ENCODE results near the gene STAT3.
A peak's percentile ranks its signal among the peaks of the same experiment; 100 is the strongest.
"Not testable (repeated sequence)": the region's sequence is repeated elsewhere in the genome, so short reads cannot be mapped to it uniquely, and the experiment has no call there.

STAT3 gene

DNA sequence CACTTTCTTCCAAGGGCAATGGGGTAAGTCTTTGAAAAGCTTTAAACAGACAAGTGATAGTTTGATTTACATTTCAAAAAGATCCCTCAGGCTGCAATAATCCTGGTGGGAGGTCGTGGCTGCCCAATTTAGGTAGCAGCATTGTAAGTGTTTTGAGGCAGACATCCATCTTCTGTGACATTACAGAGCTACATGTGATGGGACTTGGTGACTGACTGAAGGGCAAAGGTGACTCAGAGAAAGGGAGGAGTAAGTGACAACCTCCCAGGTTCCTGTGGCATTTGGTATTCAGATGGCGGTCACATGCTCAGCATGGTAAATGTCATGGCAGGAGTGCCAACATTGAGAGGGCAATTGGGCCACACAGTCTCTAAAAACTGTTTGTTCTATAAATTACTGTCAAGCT, 26.5 kb downstream of the STAT3 start:
- no peak overlapping the region for H3K4me3 ChIP-seq (ENCODE audit: low read depth in 1 of 2, low read length in 2 of 2)
- H3K27ac ChIP-seq (ENCODE audit: low read length) = no peak overlapping the region
- H3K9me3 ChIP-seq (ENCODE audit: control insufficient read depth in 1 of 2, low read length in 2 of 2) = no peaks in the 10 kb centered on the region
- H3K36me3 ChIP-seq (ENCODE audit: control insufficient read depth in 1 of 2, insufficient read depth in 2 of 2, low read length in 2 of 2) = peaks cover 4% of the 10 kb centered on the region in 2 donors
- H3K4me1 ChIP-seq (ENCODE audit: control insufficient read depth in 1 of 2, insufficient read depth in 2 of 2, low read length in 2 of 2) = peaks cover 8 to 53% of the 10 kb centered on the region in 2 donors
- H3K27me3 ChIP-seq (ENCODE audit: low read depth, low read length) = no peaks in the 10 kb centered on the region

DNA sequence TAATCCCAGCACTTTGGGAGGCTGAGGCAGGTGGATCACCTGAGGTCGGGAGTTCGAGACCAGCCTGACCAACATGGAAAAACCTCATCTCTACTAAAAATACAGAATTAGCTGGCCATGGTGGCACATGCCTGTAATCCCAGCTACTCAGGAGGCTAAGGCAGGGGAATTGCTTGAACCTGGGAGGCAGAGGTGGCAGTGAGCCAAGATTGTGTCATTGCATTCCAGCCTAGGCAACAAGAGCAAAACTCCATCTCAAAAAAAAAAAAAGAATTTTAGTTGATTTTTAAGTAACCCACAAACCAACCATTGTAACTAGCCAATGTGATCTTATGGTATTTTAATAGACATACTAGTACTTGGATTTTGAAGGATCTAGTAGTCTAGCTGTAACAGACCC, 27.9 kb downstream of the STAT3 start:
- not testable (repeated sequence) for H3K36me3 ChIP-seq (ENCODE audit: control insufficient read depth in 1 of 2, insufficient read depth in 2 of 2, low read length in 2 of 2)

DNA sequence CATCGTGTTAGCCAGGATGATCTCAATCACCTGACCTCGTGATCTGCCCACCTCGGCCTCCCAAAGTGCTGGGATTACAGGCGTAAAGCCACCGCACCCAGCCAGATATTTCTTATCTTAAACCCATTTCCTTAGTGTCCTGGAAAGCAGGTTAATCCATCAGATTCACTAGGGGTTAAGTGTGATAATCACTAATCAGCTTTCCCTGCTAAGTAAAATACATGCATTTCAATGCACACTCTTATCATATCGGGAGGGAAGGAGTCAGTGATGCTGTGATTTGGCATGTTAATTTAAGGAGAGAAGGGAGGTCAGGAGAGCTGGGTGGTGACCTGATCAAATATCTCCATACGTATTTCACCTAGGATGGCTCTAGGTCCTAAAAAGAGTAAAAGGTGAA, 29.1 kb downstream of the STAT3 start:
- H3K36me3 ChIP-seq (ENCODE audit: control insufficient read depth in 1 of 2, insufficient read depth in 2 of 2, low read length in 2 of 2) = peaks cover 0 to 4% of the 10 kb centered on the region in 2 donors
- no peaks in the 10 kb centered on the region for H3K27me3 ChIP-seq (ENCODE audit: low read depth, low read length)
- H3K27ac ChIP-seq (ENCODE audit: low read length) = no peak overlapping the region
- no peaks in the 10 kb centered on the region for H3K9me3 ChIP-seq (ENCODE audit: control insufficient read depth in 1 of 2, low read length in 2 of 2)
- no peak overlapping the region for H3K4me3 ChIP-seq (ENCODE audit: low read depth in 1 of 2, low read length in 2 of 2)
- peaks cover 5 to 47% of the 10 kb centered on the region in 2 donors for H3K4me1 ChIP-seq (ENCODE audit: control insufficient read depth in 1 of 2, insufficient read depth in 2 of 2, low read length in 2 of 2)

More for the DNA sequence above, 27.9 kb downstream of the STAT3 start:
- H3K27ac ChIP-seq (ENCODE audit: low read length); H3K9me3 ChIP-seq (ENCODE audit: control insufficient read depth in 1 of 2, low read length in 2 of 2); H3K4me3 ChIP-seq (ENCODE audit: low read depth in 1 of 2, low read length in 2 of 2); H3K27me3 ChIP-seq (ENCODE audit: low read depth, low read length): not testable (repeated sequence)
- H3K4me1 ChIP-seq (ENCODE audit: control insufficient read depth in 1 of 2, insufficient read depth in 2 of 2, low read length in 2 of 2) = peaks cover 8 to 49% of the 10 kb centered on the region in 2 donors

DNA sequence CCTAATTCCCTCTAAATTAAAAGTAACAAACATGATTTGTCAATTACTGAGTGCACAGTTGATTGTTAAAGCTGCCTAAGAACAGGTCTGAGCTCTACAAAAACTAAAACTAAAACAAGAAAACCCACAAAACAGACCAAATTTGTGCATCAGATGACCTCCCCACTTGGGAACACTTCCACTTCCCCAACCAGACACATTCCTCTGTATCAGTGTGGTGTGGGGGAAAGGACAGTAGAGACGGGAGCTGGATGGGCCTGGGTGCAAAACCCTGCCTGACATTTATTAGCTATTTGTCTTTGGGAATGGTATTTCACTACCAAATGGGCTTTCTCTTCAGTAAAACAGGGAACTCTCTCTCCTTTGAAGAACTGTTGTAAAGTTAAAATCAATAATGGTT, 29.8 kb downstream of the STAT3 start:
- Histone ChIP-seq H3K4me3 (ENCODE audit: low read depth in 1 of 2, low read length in 2 of 2) (no peak overlapping the region), H3K9me3 (ENCODE audit: control insufficient read depth in 1 of 2, low read length in 2 of 2) (no peaks in the 10 kb centered on the region), H3K4me1 (ENCODE audit: control insufficient read depth in 1 of 2, insufficient read depth in 2 of 2, low read length in 2 of 2) (peaks cover 0 to 46% of the 10 kb centered on the region in 2 donors), H3K36me3 (ENCODE audit: control insufficient read depth in 1 of 2, insufficient read depth in 2 of 2, low read length in 2 of 2) (peaks cover 0 to 4% of the 10 kb centered on the region in 2 donors), H3K27me3 (ENCODE audit: low read depth, low read length) (no peaks in the 10 kb centered on the region), H3K27ac (ENCODE audit: low read length) (no peak overlapping the region)

DNA sequence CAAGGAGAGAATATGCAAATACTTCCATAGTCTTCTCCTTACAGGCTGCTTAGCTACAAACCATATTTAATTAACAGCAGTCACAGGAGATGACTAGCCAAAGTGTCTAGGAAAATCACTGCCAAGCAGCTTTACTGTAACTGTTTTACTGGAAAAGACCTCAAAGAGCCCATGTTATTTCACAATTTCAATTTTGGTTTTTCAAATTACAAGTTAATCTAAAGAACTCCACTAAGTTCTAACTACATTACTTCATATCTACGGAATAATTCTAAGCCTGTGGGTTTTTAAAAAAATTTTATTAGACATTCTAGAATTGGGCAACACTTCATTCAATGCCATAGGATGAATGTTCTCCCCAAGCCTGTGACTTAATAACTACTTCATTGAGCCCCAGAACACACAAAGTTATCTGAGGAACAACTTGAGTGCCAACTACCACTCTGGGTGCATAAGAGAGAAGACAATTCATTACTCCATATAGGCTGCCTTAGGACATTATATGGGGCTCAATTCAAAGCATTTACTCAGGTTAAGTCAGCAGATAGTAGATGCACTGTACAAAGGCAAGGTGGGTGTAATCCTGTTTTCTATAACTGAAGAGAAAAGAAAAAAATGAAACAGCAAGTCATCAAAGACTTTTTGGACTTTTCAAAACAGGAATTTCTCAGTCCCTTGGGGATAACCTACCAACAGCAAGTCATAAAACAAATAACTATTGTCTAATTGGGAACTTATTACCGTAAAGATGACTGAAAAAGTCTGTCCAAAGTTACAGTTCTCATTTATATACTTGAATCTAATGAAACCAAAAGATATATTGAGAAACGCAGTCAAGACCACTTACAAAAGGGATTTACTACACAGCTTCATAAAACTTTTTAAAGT, 33.0 kb downstream of the STAT3 start:
- peaks cover 0 to 36% of the 10 kb centered on the region in 2 donors for H3K4me1 ChIP-seq (ENCODE audit: control insufficient read depth in 1 of 2, insufficient read depth in 2 of 2, low read length in 2 of 2)
- no peak overlapping the region for H3K4me3 ChIP-seq (ENCODE audit: low read depth in 1 of 2, low read length in 2 of 2)
- H3K27me3 ChIP-seq (ENCODE audit: low read depth, low read length) = no peaks in the 10 kb centered on the region
- no peaks in the 10 kb centered on the region for H3K9me3 ChIP-seq (ENCODE audit: control insufficient read depth in 1 of 2, low read length in 2 of 2)
- no peak overlapping the region for H3K27ac ChIP-seq (ENCODE audit: low read length)
- H3K36me3 ChIP-seq (ENCODE audit: control insufficient read depth in 1 of 2, insufficient read depth in 2 of 2, low read length in 2 of 2) = no peaks in the 10 kb centered on the region

DNA sequence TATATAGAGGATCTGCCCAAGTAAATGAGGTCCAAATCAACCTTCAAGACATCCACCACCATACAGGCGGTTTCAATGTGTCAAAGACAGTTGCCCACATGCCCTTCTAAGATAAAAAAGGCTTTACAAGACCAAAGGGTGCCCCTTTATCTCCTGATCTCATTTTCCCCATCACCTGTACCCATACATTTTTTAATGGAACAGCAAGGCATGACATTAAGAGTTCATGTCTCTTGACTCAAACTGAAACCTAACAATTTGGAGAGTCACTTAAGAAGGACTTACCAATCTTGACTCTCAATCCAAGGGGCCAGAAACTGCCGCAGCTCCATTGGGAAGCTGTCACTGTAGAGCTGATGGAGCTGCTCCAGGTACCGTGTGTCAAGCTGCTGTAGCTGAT, 40.1 kb downstream of the STAT3 start:
- Histone ChIP-seq H3K27ac (ENCODE audit: low read length) (no peak overlapping the region), H3K9me3 (ENCODE audit: control insufficient read depth in 1 of 2, low read length in 2 of 2) (no peaks in the 10 kb centered on the region), H3K27me3 (ENCODE audit: low read depth, low read length) (no peaks in the 10 kb centered on the region), H3K36me3 (ENCODE audit: control insufficient read depth in 1 of 2, insufficient read depth in 2 of 2, low read length in 2 of 2) (peaks cover 23 to 25% of the 10 kb centered on the region in 2 donors), H3K4me3 (ENCODE audit: low read depth in 1 of 2, low read length in 2 of 2) (no peak overlapping the region), H3K4me1 (ENCODE audit: control insufficient read depth in 1 of 2, insufficient read depth in 2 of 2, low read length in 2 of 2) (peaks cover 12 to 31% of the 10 kb centered on the region in 2 donors)

DNA sequence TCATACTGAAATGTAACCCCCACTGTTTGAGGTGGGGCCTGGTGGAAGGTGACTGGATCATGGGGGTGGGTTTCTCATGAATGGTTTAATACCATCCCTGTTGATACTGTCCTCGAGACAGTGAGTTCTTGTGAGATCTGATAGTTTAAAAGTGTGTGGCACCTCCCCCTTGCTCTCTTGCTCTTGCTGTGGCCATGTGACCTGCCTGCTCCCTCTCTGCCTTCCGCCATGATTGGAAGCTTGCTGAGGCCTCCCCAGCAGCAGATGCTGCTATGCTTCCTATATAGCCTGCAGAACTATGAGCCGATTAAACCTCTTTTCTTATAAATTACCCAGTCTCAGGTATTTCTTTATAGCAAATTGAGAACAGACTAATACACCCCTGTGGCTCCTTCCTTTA, 40.6 kb downstream of the STAT3 start:
- Histone ChIP-seq H3K9me3 (ENCODE audit: control insufficient read depth in 1 of 2, low read length in 2 of 2) (no peaks in the 10 kb centered on the region), H3K36me3 (ENCODE audit: control insufficient read depth in 1 of 2, insufficient read depth in 2 of 2, low read length in 2 of 2) (peaks cover 26 to 28% of the 10 kb centered on the region in 2 donors), H3K27ac (ENCODE audit: low read length) (peak overlapping the region; percentile 62), H3K27me3 (ENCODE audit: low read depth, low read length) (no peaks in the 10 kb centered on the region), H3K4me1 (ENCODE audit: control insufficient read depth in 1 of 2, insufficient read depth in 2 of 2, low read length in 2 of 2) (peaks cover 12 to 31% of the 10 kb centered on the region in 2 donors), H3K4me3 (ENCODE audit: low read depth in 1 of 2, low read length in 2 of 2) (no peak overlapping the region)

DNA sequence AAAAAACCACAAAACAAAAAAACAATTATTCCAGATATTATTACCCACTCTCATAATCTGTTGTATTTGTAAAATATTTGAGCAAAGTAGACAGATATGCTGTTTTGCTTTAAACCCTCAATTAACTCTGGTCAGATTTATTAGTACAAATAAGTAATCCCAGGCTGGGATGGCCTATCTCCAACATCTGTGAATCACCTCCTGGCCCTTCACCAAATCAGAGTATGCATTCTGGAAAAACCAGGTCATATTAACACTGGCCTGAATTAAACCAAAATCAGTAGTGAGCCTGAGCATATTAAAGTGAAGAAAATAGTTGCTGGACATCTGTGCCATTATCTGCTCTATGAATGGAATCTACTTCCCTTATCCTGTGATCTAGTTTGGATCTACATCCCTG, 41.0 kb downstream of the STAT3 start:
- H3K4me1 ChIP-seq (ENCODE audit: control insufficient read depth in 1 of 2, insufficient read depth in 2 of 2, low read length in 2 of 2) = peaks cover 12 to 27% of the 10 kb centered on the region in 2 donors
- H3K27ac ChIP-seq (ENCODE audit: low read length) = peak overlapping the region; percentile 62
- H3K36me3 ChIP-seq (ENCODE audit: control insufficient read depth in 1 of 2, insufficient read depth in 2 of 2, low read length in 2 of 2) = peaks cover 30 to 32% of the 10 kb centered on the region in 2 donors
- H3K4me3 ChIP-seq (ENCODE audit: low read depth in 1 of 2, low read length in 2 of 2) = no peak overlapping the region
- no peaks in the 10 kb centered on the region for H3K27me3 ChIP-seq (ENCODE audit: low read depth, low read length)
- H3K9me3 ChIP-seq (ENCODE audit: control insufficient read depth in 1 of 2, low read length in 2 of 2) = no peaks in the 10 kb centered on the region

DNA sequence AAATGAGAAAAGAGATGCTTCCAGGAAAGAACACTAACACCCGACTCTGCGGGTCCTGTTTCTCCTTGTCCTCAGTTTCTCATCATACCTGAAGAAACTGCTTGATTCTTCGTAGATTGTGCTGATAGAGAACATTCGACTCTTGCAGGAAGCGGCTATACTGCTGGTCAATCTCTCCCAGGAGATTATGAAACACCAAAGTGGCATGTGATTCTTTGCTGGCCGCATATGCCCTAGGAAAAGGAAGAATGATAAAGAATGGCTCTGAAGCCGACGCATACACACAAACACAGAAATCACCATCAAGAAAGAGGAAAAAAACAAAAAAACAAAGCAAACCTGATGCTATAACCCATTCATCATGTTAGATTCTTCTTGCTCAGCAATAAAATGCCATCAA, 41.8 kb downstream of the STAT3 start:
- H3K36me3 ChIP-seq (ENCODE audit: control insufficient read depth in 1 of 2, insufficient read depth in 2 of 2, low read length in 2 of 2) = peaks cover 37 to 38% of the 10 kb centered on the region in 2 donors

DNA sequence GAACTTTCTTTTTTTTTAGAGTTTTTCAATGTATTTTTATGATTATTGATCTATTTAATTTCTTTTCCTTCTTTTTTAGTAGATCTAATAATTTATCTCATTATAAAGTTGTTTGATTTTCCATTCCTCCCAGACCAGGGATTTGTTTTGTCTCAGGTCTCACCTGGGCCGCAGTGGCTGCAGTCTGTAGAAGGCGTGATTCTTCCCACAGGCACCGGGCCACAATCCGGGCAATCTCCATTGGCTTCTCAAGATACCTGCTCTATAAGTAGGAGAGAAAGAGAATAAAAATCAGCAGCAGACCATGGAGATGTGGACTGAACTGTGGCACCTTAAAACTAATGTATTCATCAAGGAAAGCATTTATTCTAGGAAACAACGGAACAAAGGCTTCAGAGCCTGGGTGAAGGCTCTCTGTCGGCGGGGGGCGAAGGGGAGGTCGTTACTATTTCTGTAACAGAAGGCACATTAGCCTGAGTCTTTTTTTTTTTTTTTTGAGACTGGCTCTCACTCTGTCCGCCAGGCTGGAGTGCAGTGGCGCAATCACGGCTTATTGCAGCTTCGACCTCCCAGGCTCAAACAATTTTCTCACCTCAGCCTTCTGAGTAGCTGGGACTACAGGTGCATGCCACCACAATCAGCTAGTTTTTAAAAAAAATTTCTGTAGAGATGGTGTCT, 42.7 kb downstream of the STAT3 start:
- no peaks in the 10 kb centered on the region for H3K27me3 ChIP-seq (ENCODE audit: low read depth, low read length)
- no peak overlapping the region for H3K27ac ChIP-seq (ENCODE audit: low read length)
- peaks cover 12 to 26% of the 10 kb centered on the region in 2 donors for H3K4me1 ChIP-seq (ENCODE audit: control insufficient read depth in 1 of 2, insufficient read depth in 2 of 2, low read length in 2 of 2)
- no peak overlapping the region for H3K4me3 ChIP-seq (ENCODE audit: low read depth in 1 of 2, low read length in 2 of 2)
- H3K36me3 ChIP-seq (ENCODE audit: control insufficient read depth in 1 of 2, insufficient read depth in 2 of 2, low read length in 2 of 2) = peaks cover 47% of the 10 kb centered on the region in 2 donors
- H3K9me3 ChIP-seq (ENCODE audit: control insufficient read depth in 1 of 2, low read length in 2 of 2) = no peaks in the 10 kb centered on the region

More for the DNA sequence above, 41.8 kb downstream of the STAT3 start:
- Histone ChIP-seq H3K9me3 (ENCODE audit: control insufficient read depth in 1 of 2, low read length in 2 of 2) (no peaks in the 10 kb centered on the region), H3K27ac (ENCODE audit: low read length) (no peak overlapping the region), H3K27me3 (ENCODE audit: low read depth, low read length) (no peaks in the 10 kb centered on the region), H3K4me1 (ENCODE audit: control insufficient read depth in 1 of 2, insufficient read depth in 2 of 2, low read length in 2 of 2) (peaks cover 12 to 26% of the 10 kb centered on the region in 2 donors), H3K4me3 (ENCODE audit: low read depth in 1 of 2, low read length in 2 of 2) (no peak overlapping the region)

DNA sequence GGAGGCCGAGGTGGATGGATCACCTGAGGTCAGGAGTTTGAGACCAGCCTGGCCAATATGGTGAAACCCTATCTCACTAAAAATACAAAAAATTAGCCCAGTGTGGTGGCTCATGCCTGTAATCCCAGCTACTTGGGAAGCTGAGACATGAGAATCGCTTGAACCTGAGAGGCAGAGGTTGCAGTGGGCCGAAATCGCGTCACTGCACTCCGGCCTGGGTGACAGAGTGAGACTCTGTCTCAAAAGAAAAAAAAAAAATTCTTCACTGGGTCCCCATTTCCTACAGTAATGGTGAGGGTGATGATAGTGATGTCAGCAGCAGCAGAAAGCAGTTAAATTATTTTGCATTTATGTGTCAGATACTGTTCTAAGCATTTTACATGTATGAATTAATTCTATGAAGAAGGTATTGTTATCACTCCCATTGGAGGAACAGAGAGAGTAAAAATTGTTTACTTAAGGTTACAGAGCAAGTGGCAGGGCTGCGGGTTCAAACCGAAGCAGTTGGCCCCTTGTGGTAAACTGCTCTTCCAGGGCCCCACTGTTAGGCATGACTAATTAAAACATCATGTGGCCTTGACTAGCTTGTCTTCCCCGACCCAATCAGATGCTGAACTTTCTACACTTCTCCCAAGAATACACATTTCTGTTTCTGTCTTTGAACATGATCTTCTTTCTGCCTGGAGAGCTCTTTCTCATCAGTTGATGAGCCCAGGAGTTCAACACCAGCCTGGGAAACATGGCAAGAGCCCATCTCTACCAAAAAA, 45.8 kb downstream of the STAT3 start:
- Histone ChIP-seq H3K4me3 (ENCODE audit: low read depth in 1 of 2, low read length in 2 of 2) (no peak overlapping the region), H3K27me3 (ENCODE audit: low read depth, low read length) (no peaks in the 10 kb centered on the region), H3K27ac (ENCODE audit: low read length) (no peak overlapping the region), H3K9me3 (ENCODE audit: control insufficient read depth in 1 of 2, low read length in 2 of 2) (no peaks in the 10 kb centered on the region), H3K4me1 (ENCODE audit: control insufficient read depth in 1 of 2, insufficient read depth in 2 of 2, low read length in 2 of 2) (peaks cover 4 to 7% of the 10 kb centered on the region in 2 donors), H3K36me3 (ENCODE audit: control insufficient read depth in 1 of 2, insufficient read depth in 2 of 2, low read length in 2 of 2) (peaks cover 56 to 65% of the 10 kb centered on the region in 2 donors)
